GM12874 (cell line): Measurements from ENCODE around the gene TLE2.

ENCODE experiments used
- CTCF ChIP-seq: IDR thresholded peaks from 2 replicates; pipeline ENCODE4 v1.5.1; 2011; ENCODE audit warnings: low read depth, mild to moderate bottlenecking, control low read depth, low read length, moderate library complexity; ENCODE audit not compliant: insufficient read depth

TLE2 gene

DNA sequence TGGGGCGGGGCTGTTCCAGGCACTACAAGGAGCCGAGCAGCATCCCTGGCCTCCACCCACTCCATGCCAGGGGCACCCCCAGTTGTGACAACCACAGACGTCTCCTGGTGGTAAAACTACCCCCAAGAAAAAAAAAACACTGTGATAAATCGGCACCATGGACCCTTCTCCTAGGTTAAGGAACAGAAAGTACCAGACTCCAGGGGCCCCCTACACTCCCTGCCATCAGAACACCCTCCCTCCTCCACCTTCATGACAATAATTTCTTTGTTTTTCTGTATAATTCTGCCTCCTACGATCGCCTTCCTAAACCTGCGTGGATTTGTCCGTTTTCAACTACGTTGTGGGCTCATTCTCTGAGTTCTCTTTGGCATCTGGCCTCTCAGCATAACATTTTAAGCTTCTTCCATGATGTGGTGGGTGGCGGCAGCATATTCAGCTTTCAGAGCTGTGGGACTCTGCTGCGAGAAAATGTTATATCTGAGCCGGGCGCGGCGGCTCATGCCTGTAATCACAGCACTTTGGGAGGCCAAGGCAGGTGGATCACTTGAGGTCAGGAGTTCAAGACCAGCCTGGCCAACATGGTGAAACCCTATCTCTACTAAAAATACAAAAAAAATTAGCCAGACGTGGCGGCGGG, 8.6 kb downstream of the TLE2 start:
- TF ChIP-seq CTCF, result no peak

- no peak for TF ChIP-seq CTCF
Observed at GRCh38 chr19:3019211-3019854, 9.7 kb downstream of the TLE2 start.

DNA sequence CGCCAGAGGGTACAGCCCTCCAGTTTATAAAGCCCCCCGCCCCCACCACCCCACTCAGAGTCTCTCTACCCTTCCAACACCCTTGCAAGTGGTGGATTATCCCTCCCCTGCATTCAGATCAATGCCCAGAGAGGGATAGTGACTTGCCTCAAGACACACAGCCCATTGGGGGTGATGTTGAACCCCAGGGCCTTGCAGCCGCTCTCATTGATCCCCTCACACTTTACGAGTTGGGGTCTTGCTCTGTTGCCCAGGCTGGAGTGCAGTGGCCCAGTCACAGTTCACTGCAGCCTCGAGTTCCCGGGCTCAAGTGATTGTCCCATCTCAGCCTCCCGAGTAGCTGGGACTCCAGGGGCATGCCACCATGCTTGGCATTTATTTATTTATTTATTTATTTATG, 11.2 kb downstream of the TLE2 start:
- no peak for TF ChIP-seq CTCF

- TF ChIP-seq CTCF, result no peak
Observed at GRCh38 chr19:3015126-3016057, 13.7 kb downstream of the TLE2 start.

GRCh38 chr19:3014135-3014534, 14.9 kb downstream of the TLE2 start:
- TF ChIP-seq CTCF, result no peak

- TF ChIP-seq CTCF, result no peak
Observed at GRCh38 chr19:3013263-3013725, 15.8 kb downstream of the TLE2 start.

DNA sequence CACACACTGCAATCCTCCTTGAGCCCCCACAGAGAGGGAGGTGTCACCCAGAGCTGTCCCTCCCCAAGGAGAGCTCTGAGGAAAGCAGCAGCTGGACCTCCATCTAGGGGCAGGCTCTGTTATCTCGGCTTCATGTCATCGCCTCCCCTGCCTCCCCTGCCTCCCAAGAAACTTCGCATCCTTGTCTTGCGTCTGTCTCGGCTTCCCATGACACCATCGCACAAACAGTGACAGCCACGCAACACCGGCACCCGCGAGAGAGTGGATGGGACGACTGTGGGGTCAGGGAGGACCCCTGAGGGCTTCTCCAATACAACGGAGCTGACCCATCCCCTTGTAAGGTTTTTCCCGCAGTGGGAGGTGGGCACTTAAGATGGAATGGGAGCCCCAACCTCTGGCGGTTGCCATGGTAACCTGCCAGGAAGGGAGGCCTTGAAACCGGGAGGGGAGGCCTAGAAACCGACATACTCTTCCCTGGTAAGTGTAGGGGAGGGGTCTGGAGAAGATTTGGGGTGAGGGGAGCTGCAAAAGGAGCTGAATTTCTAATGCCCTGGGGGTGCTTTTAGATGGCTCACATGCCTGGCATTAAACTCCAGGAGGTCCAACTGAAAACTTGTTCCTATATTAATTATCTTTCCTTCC, 16.3 kb downstream of the TLE2 start:
- TF ChIP-seq CTCF, result no peak
